K562 (cell line): ENCODE data around the gene DNAJB6. TPM values are rescaled to one million over a fixed set of nuclear protein-coding genes. Genes with fewer than 3 reads are reported as not detected.
A peak's percentile ranks its signal among the peaks of the same experiment; 100 is the strongest.

Source experiments
- ATAC-seq: fragments of 200-7000 bp; cut with Tn5 transposase; 3 replicates; pipeline ENCODE4 v1.9.1; 2020; ENCODE audit warnings: moderate library complexity
- BruUV-seq: library from RNA; stranded (reverse); fragments of 400-500 nt; replicated peaks from 2 replicates; lab custom pipeline; 2021; lab: Mats Ljungman, UMichigan
- CTCF ChIA-PET: fragments of 300-600 bp; formaldehyde crosslinking; extraction: SDS; loops from one replicate; lab custom pipeline; 2021; ENCODE audit warnings: low intra/inter-chr PET ratio; lab: Yijun Ruan, JAX
- POLR2A ChIA-PET: fragments of 300-600, 350-650 bp; sonication (Branson Sonifier 250); formaldehyde crosslinking; extraction: SDS; loops from one replicate; lab custom pipeline; 2021; ENCODE audit warnings: antibody characterized with exemption, inconsistent platforms; lab: Yijun Ruan, JAX
- DNase-seq, 4 experiments: peaks; one replicate each; pipeline versions ENCODE4 v3.0.0 to v3.0.0-alpha.2; 2011 to 2018; ENCODE audit warnings: low spot score in 3 of 4, mixed read lengths in 3 of 4; ENCODE audit errors: extremely low read depth in 1 of 4
- FAIRE-seq: peaks from 2 replicates; lab custom pipeline; 2011; peaks lifted over from hg19 to GRCh38; lab: Jason Lieb, UNC
- H2AFZ ChIP-seq: 2 replicates; pipeline ENCODE4 v1.6.0; 2011; ENCODE audit warnings: low read depth, low read length, control low read depth, inconsistent platforms
- H3K27ac ChIP-seq: fragments of 200-600 bp; 3 replicates; pipeline ENCODE4 v1.8.0; 2011; ENCODE audit warnings: low read depth, mild to moderate bottlenecking, control low read depth, inconsistent platforms, low read length, moderate library complexity, mixed read lengths; ENCODE audit errors: extremely low read depth
- H3K27me3 ChIP-seq, 2 experiments: fragments of 300-600 bp in 1 of 2; 2 replicates in 1 of 2; 3 replicates in 1 of 2; pipeline versions ENCODE4 v1.6.0 to v1.8.0; 2011; ENCODE audit warnings: inconsistent platforms in 2 of 2, low read length in 2 of 2, mild to moderate bottlenecking in 1 of 2, mixed read lengths in 1 of 2, moderate library complexity in 1 of 2; ENCODE audit not compliant: control insufficient read depth in 2 of 2, insufficient read depth in 2 of 2
- H3K36me3 ChIP-seq: fragments of 300-600 bp; 3 replicates; pipeline ENCODE4 v1.8.0; 2011; ENCODE audit warnings: mild to moderate bottlenecking, low read length, inconsistent platforms; ENCODE audit not compliant: control insufficient read depth, insufficient read depth
- H3K4me1 ChIP-seq, 2 experiments: fragments of 200-600 bp in 1 of 2; replicated peaks in 1 of 2; 2 replicates in 1 of 2; 3 replicates in 1 of 2; pipeline versions ENCODE4 v1.5.1 to v1.8.0; 2011; ENCODE audit warnings: inconsistent platforms in 2 of 2, low read length in 2 of 2, mild to moderate bottlenecking in 1 of 2, mixed read lengths in 1 of 2, moderate library complexity in 1 of 2; ENCODE audit not compliant: control insufficient read depth in 2 of 2, insufficient read depth in 2 of 2
- H3K4me2 ChIP-seq: 2 replicates; pipeline ENCODE4 v1.6.1; 2011; ENCODE audit warnings: low read length, control low read depth, inconsistent platforms, mixed read lengths; ENCODE audit not compliant: insufficient read depth
- H3K4me3 ChIP-seq: fragments of 200-600 bp; sonication (generic), shearing (Covaris generic); 2 replicates; pipeline ENCODE4 v1.5.1; 2016; ENCODE audit warnings: control low read depth, inconsistent platforms
- H3K79me2 ChIP-seq: fragments of 200-600 bp; 3 replicates; pipeline ENCODE4 v1.8.0; 2011; ENCODE audit warnings: low read length, inconsistent platforms; ENCODE audit not compliant: control insufficient read depth, insufficient read depth
- H3K9ac ChIP-seq, 2 experiments: 2 replicates each; pipeline versions ENCODE4 v1.6.0 to v1.6.1; 2011; ENCODE audit warnings: low read depth in 2 of 2, low read length in 2 of 2, control low read depth in 1 of 2, inconsistent platforms in 1 of 2, mild to moderate bottlenecking in 1 of 2, mixed read lengths in 1 of 2; ENCODE audit not compliant: insufficient read depth in 1 of 2
- H3K9me1 ChIP-seq: one replicate; pipeline ENCODE4 v1.6.0; 2011; ENCODE audit warnings: inconsistent platforms, mild to moderate bottlenecking, low read length, moderate library complexity; ENCODE audit not compliant: control insufficient read depth, insufficient read depth
- H3K9me3 ChIP-seq: replicated peaks from 2 replicates; pipeline ENCODE4 v1.5.1; 2011; ENCODE audit warnings: low read depth, low read length, inconsistent platforms; ENCODE audit not compliant: control insufficient read depth, insufficient read depth
- H4K20me1 ChIP-seq: replicated peaks from 2 replicates; pipeline ENCODE4 v1.6.1; 2011; ENCODE audit warnings: low read length, inconsistent platforms, mixed read lengths; ENCODE audit not compliant: control insufficient read depth, insufficient read depth
- ARID1B ChIP-seq: fragments of 450-650 bp; IDR thresholded peaks from 2 replicates; pipeline ENCODE4 v1.6.1; 2016; ENCODE audit warnings: antibody characterized with exemption, mild to moderate bottlenecking, inconsistent platforms
- CBFA2T3 ChIP-seq: fragments of 450-650 bp; IDR thresholded peaks from 2 replicates; pipeline ENCODE4 v1.6.1; 2017
- CBFB ChIP-seq: sonication (generic); formaldehyde crosslinking; IDR thresholded peaks from 2 replicates; pipeline ENCODE4 v1.4.0; 2020; ENCODE audit warnings: mild to moderate bottlenecking, missing genetic modification reagents
- GATAD2A ChIP-seq: fragments of 450-650 bp; IDR thresholded peaks from 2 replicates; pipeline ENCODE4 v1.6.1; 2017
- MYNN ChIP-seq, 2 experiments: sonication (generic); formaldehyde crosslinking in 1 of 2; IDR thresholded peaks; 2 replicates each; pipeline versions ENCODE4 v1.5.0 to v1.6.1; 2016 to 2020; ENCODE audit warnings: antibody characterized with exemption in 1 of 2, missing genetic modification reagents in 1 of 2
- NR1H2 ChIP-seq: sonication (generic); formaldehyde crosslinking; IDR thresholded peaks from 2 replicates; pipeline ENCODE4 v1.4.0; 2020; ENCODE audit warnings: mild to moderate bottlenecking, missing genetic modification reagents
- POLR2AphosphoS2 ChIP-seq: IDR thresholded peaks from 2 replicates; pipeline ENCODE4 v1.6.1; 2012; ENCODE audit warnings: low read length, improper control_type of control experiment
- SMARCE1 ChIP-seq: fragments of 450-650 bp; IDR thresholded peaks from 2 replicates; pipeline ENCODE4 v1.7.1; 2016; ENCODE audit warnings: mild to moderate bottlenecking
- TBL1XR1 ChIP-seq, 2 experiments: IDR thresholded peaks; 2 replicates each; pipeline ENCODE4 v1.6.1; 2012; ENCODE audit warnings: improper control_type of control experiment in 2 of 2, low read length in 2 of 2, mild to moderate bottlenecking in 1 of 2
- TCFL5 ChIP-seq: fragments of 250-450 bp; sonication (Bioruptor Pico); conservative IDR thresholded peaks from 2 replicates; pipeline ENCODE4 v1.6.1; 2021; ENCODE audit warnings: mild to moderate bottlenecking, moderate library complexity, matching md5 sums
- TOE1 ChIP-seq, 2 experiments: fragments of 450-650 bp in 1 of 2; sonication (generic) in 1 of 2; formaldehyde crosslinking in 1 of 2; IDR thresholded peaks; 2 replicates each; pipeline versions ENCODE4 v1.7.1 to v1.8.0; 2016 to 2022; ENCODE audit warnings: borderline replicate concordance in 2 of 2, mild to moderate bottlenecking in 2 of 2, antibody characterized with exemption in 1 of 2, inconsistent platforms in 1 of 2, low read depth in 1 of 2, missing genetic modification reagents in 1 of 2, moderate library complexity in 1 of 2
- VEZF1 ChIP-seq: fragments of 200-800 bp; sonication (Bioruptor generic); IDR thresholded peaks from 2 replicates; pipeline ENCODE4 v1.6.1; 2017; ENCODE audit warnings: missing genetic modification characterization, missing compliant biosample characterization
- ZEB2 ChIP-seq: fragments of 450-650 bp; IDR thresholded peaks from 2 replicates; pipeline ENCODE4 v1.6.1; 2016
- ZFP91 ChIP-seq: sonication (generic); formaldehyde crosslinking; IDR thresholded peaks from 2 replicates; pipeline ENCODE4 v1.8.0; 2022; ENCODE audit warnings: mild to moderate bottlenecking, missing genetic modification reagents
- ZNF23 ChIP-seq: fragments of 250-450 bp; sonication (Bioruptor Pico); IDR thresholded peaks from 2 replicates; pipeline ENCODE4 v1.4.0; 2020; ENCODE audit warnings: mild to moderate bottlenecking
- WGBS: fragments of 100-300 bp; shearing (Covaris generic); methylation state at CpG from one replicate; pipeline ENCODE4 v1.1.6; 2016; ENCODE audit warnings: low coverage, mixed read lengths; ENCODE audit not compliant: insufficient coverage; ENCODE audit errors: missing lambda C conversion rate; 5-methylcytosine and 5-hydroxymethylcytosine counted together
- in situ Hi-C: fragments of 300-500 bp; cut with MboI; formaldehyde crosslinking; loops from 4 replicates; pipeline ENCODE4 v1.15.0; 2018; ENCODE audit warnings: inconsistent platforms, mixed read lengths
- intact Hi-C: fragments of 100-400 bp; cut with micrococcal nuclease; formaldehyde crosslinking; loops from 2 replicates; pipeline ENCODE4 v1.14.2; 2022
- polyA plus RNA-seq, 8 experiments: library from polyadenylated mRNA; depleted of rRNA in 4 of 8; stranded (reverse) in 5 of 8; unstranded in 3 of 8; fragments of >200 nt; fragmentation: Nextera tagmentation in 2 of 8; fragmentation: Illumina TruSeq in 1 of 8; extraction: Ambion mirVana in 2 of 8; extraction: Trizol in 1 of 8; gene quantifications; 2 replicates each; pipeline versions ENCODE4 v1.2.1 to v1.2.3, GENCODE V29; 2011 to 2014; ENCODE audit warnings: inconsistent platforms in 1 of 8, missing spikeins in 1 of 8
- total RNA-seq, 7 experiments: library from RNA; depleted of rRNA in 6 of 7; stranded (reverse); fragments of >200 nt in 6 of 7; fragmentation: Illumina TruSeq in 2 of 7; extraction: Trizol in 2 of 7; gene quantifications; 2 replicates each; pipeline versions ENCODE4 v1.2.1 to v1.2.3, GENCODE V29; 2011 to 2021; ENCODE audit warnings: low replicate concordance in 1 of 7
- TF ChIP-seq, protein P1 (sequence below), 2 experiments: IDR thresholded peaks; 2 replicates each; pipeline ENCODE4 v1.6.1; 2011; ENCODE audit warnings: borderline replicate concordance in 1 of 2, control low read depth in 1 of 2, low read depth in 1 of 2, low read length in 1 of 2, mild to moderate bottlenecking in 1 of 2, mixed read lengths in 1 of 2, moderate library complexity in 1 of 2; ENCODE audit not compliant: insufficient read depth in 1 of 2, insufficient read length in 1 of 2, poor library complexity in 1 of 2, severe bottlenecking in 1 of 2; ENCODE audit errors: extremely low read depth in 1 of 2

The DNAJB6 gene
- total and polyA plus RNA-seq, 9 of the 15 experiments (the other 6 are each of a cell fraction or from before 2014, with no cell fraction given): 84.5 to 158 (median 135) TPM

- peak; percentile 66 to 81 (median 80) for DNase-seq
- H3K4me1 ChIP-seq: peaks cover 17 to 31% of the 10 kb centered on the region in 2 experiments; a peak in 4 of 5 replicates
- peaks cover 8% of the 10 kb centered on the region for H3K9me1 ChIP-seq
- peak overlapping the region; percentile 71 for H2AFZ ChIP-seq
- no peak for FAIRE-seq
- H3K4me2 ChIP-seq: peak overlapping the region; percentile 22; the same call in 1 of the 2 replicates
- no peaks in the 10 kb centered on the region for H3K36me3 ChIP-seq
- ATAC-seq: peak; percentile 72
- no peaks in the 10 kb centered on the region for H3K9me3 ChIP-seq
- H3K4me3 ChIP-seq: no peak overlapping the region
- intact Hi-C loops: loop anchor here (5.0 kb wide), 2 partner anchors 43 to 98 kb away; no protein-coding TSS in a partner anchor
- BruUV-seq: no TSS peak
- WGBS: 61% methylated on average over 32 of the region's 37 CpGs
- H3K27me3 ChIP-seq: peaks cover 11 to 14% of the 10 kb centered on the region in 2 experiments; a peak in 4 of 5 replicates
- ChIA-PET POLR2A (interaction anchor here (0.6 kb wide), 1 partner anchor 98 kb away, joined by 3 read pairs; no protein-coding TSS in a partner anchor), CTCF (no interaction called here)
- peak overlapping the region in 1 of 2 experiments; percentile 46; a peak in 3 of 4 replicates for H3K9ac ChIP-seq
- in situ Hi-C loops: no loop called here
- H4K20me1 ChIP-seq: no peaks in the 10 kb centered on the region
- H3K27ac ChIP-seq: no peak overlapping the region; the same call in 2 of the 3 replicates
- H3K79me2 ChIP-seq: no peaks in the 10 kb centered on the region
- TF ChIP-seq TCFL5 (CRISPR knock-in tag): no peak
- TF ChIP-seq NR1H2: no peak
- no peak for TF ChIP-seq MYNN (IDR thresholded peaks at IDR 0.05)
- TF ChIP-seq MYNN (CRISPR knock-in tag; IDR thresholded peaks at IDR 0.05): no peak
- TF ChIP-seq ZNF23 (CRISPR knock-in tag): no peak
- TF ChIP-seq SMARCE1: no peak
- TF ChIP-seq, protein P1, sequence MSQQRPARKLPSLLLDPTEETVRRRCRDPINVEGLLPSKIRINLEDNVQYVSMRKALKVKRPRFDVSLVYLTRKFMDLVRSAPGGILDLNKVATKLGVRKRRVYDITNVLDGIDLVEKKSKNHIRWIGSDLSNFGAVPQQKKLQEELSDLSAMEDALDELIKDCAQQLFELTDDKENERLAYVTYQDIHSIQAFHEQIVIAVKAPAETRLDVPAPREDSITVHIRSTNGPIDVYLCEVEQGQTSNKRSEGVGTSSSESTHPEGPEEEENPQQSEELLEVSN (IDR thresholded peaks at IDR 0.05; ENCODE audit: borderline replicate concordance in 1 of 2, extremely low read depth in 1 of 2, insufficient read depth in 1 of 2, insufficient read length in 1 of 2, low read depth in 1 of 2, low read length in 1 of 2, poor library complexity in 1 of 2, severe bottlenecking in 1 of 2): peak; percentile 34 to 35
- peak; percentile 59; the same call in 1 of the 2 replicates for TF ChIP-seq ZFP91 (CRISPR knock-in tag)
- 0 out of 2 replicates have a peak, but pooled peaks have one; percentile 11 for TF ChIP-seq VEZF1 (CRISPR knock-in tag)
- TF ChIP-seq CBFA2T3: no peak
- TF ChIP-seq POLR2AphosphoS2: no peak
- peak; percentile 76; the same call in 1 of the 2 replicates for TF ChIP-seq GATAD2A
- TF ChIP-seq ARID1B: peak; percentile 24; the same call in 1 of the 2 replicates
- peak; percentile 17; the same call in 1 of the 2 replicates for TF ChIP-seq TOE1 (IDR thresholded peaks at IDR 0.05; ENCODE audit: borderline replicate concordance)
- TF ChIP-seq TOE1 (CRISPR knock-in tag; IDR thresholded peaks at IDR 0.05; ENCODE audit: borderline replicate concordance, low read depth): no peak
- peak in 1 of 2 experiments; percentile 18; a peak in 1 of 4 replicates for TF ChIP-seq TBL1XR1 (IDR thresholded peaks at IDR 0.05; ENCODE audit: low read length in 2 of 2)
- TF ChIP-seq CBFB: 0 out of 2 replicates have a peak, but pooled peaks have one; percentile 12
- TF ChIP-seq ZEB2: no peak
Observed at GRCh38 chr7:157299613-157300368, 37.0 kb upstream of the DNAJB6 start.
